Measurements from ENCODE around the gene NECAP2. TPM values are rescaled to one million over a fixed set of nuclear protein-coding genes. Genes with fewer than 3 reads are reported as not detected.
A peak's percentile ranks its signal among the peaks of the same experiment; 100 is the strongest.
"Not testable (repeated sequence)": the region's sequence is repeated elsewhere in the genome, so short reads cannot be mapped to it uniquely, and the experiment has no call there.

The NECAP2 gene
- total RNA-seq, 1 donor from 2014 or later: 14.6 TPM

- intact Hi-C loops (cut with DNase I); DNase-seq; ATAC-seq (ENCODE audit: poor library complexity): not testable (repeated sequence)
These were observed 43.3 kb downstream of the NECAP2 start for GRCh38 chr1:16483639-16484500.

- no peak for DNase-seq
- intact Hi-C loops (cut with DNase I): no loop called here
- ATAC-seq (ENCODE audit: poor library complexity): no peak
These were observed 43.9 kb downstream of the NECAP2 start for GRCh38 chr1:16484501-16484835.

GRCh38 chr1:16484931-16485330, 44.4 kb downstream of the NECAP2 start:
- intact Hi-C loops (cut with DNase I): no loop called here
- ATAC-seq (ENCODE audit: poor library complexity): no peak

GRCh38 chr1:16486316-16486715, 45.8 kb downstream of the NECAP2 start:
- ATAC-seq (ENCODE audit: poor library complexity); DNase-seq; intact Hi-C loops (cut with DNase I): not testable (repeated sequence)

More at GRCh38 chr1:16484931-16485330, 44.4 kb downstream of the NECAP2 start:
- DNase-seq: no peak

GRCh38 chr1:16487011-16487410, 46.5 kb downstream of the NECAP2 start:
- DNase-seq; intact Hi-C loops (cut with DNase I); ATAC-seq (ENCODE audit: poor library complexity): not testable (repeated sequence)

- intact Hi-C loops (cut with DNase I); ATAC-seq (ENCODE audit: poor library complexity); DNase-seq: not testable (repeated sequence)
These were observed 48.8 kb downstream of the NECAP2 start for GRCh38 chr1:16489195-16489880.

GRCh38 chr1:16491056-16491675, 50.6 kb downstream of the NECAP2 start:
- DNase-seq (no peak), ATAC-seq (ENCODE audit: poor library complexity) (no peak)
- intact Hi-C loops (cut with DNase I): no loop called here

- ATAC-seq (ENCODE audit: poor library complexity); intact Hi-C loops (cut with DNase I); DNase-seq: not testable (repeated sequence)
These were observed 52.4 kb downstream of the NECAP2 start for GRCh38 chr1:16492937-16493336.

GRCh38 chr1:16493731-16494130, 53.2 kb downstream of the NECAP2 start:
- DNase-seq; intact Hi-C loops (cut with DNase I); ATAC-seq (ENCODE audit: poor library complexity): not testable (repeated sequence)

- DNase-seq; intact Hi-C loops (cut with DNase I); ATAC-seq (ENCODE audit: poor library complexity): not testable (repeated sequence)
These were observed 57.0 kb downstream of the NECAP2 start for GRCh38 chr1:16497474-16497904.

- intact Hi-C loops (cut with DNase I); ATAC-seq (ENCODE audit: poor library complexity); DNase-seq: not testable (repeated sequence)
These were observed 57.5 kb downstream of the NECAP2 start for GRCh38 chr1:16498047-16498446.

- peak; percentile 98 for ATAC-seq (ENCODE audit: poor library complexity)
- intact Hi-C loops (cut with DNase I): no loop called here
These were observed 58.3 kb downstream of the NECAP2 start for GRCh38 chr1:16498573-16499413.

GRCh38 chr1:16500466-16500865, 59.9 kb downstream of the NECAP2 start:
- ATAC-seq (ENCODE audit: poor library complexity); intact Hi-C loops (cut with DNase I): not testable (repeated sequence)
- DNase-seq: peak; percentile 56

More at GRCh38 chr1:16498573-16499413, 58.3 kb downstream of the NECAP2 start:
- peak; percentile 95 for DNase-seq

GRCh38 chr1:16500975-16501374, 60.5 kb downstream of the NECAP2 start:
- DNase-seq; ATAC-seq (ENCODE audit: poor library complexity); intact Hi-C loops (cut with DNase I): not testable (repeated sequence)

- ATAC-seq (ENCODE audit: poor library complexity); intact Hi-C loops (cut with DNase I); DNase-seq: not testable (repeated sequence)
These were observed 60.9 kb downstream of the NECAP2 start for GRCh38 chr1:16501446-16501845.

- ATAC-seq (ENCODE audit: poor library complexity) (no peak), DNase-seq (no peak)
- intact Hi-C loops (cut with DNase I): no loop called here
These were observed 63.0 kb downstream of the NECAP2 start for GRCh38 chr1:16503494-16503893.

- intact Hi-C loops (cut with DNase I); ATAC-seq (ENCODE audit: poor library complexity); DNase-seq: not testable (repeated sequence)
These were observed 65.3 kb downstream of the NECAP2 start for GRCh38 chr1:16505870-16506269.
